Endometrium (tissue), 2 donors: ENCODE results near the gene TOLLIP.
"Not testable (repeated sequence)": the region's sequence is repeated elsewhere in the genome, so short reads cannot be mapped to it uniquely, and the experiment has no call there.

Experiments
- FAIRE-seq: peaks from 2 replicates; lab custom pipeline; 2012; peaks lifted over from hg19 to GRCh38; lab: Jason Lieb, UNC
- donor health status: control.
- donor health status: control.

TOLLIP gene

DNA sequence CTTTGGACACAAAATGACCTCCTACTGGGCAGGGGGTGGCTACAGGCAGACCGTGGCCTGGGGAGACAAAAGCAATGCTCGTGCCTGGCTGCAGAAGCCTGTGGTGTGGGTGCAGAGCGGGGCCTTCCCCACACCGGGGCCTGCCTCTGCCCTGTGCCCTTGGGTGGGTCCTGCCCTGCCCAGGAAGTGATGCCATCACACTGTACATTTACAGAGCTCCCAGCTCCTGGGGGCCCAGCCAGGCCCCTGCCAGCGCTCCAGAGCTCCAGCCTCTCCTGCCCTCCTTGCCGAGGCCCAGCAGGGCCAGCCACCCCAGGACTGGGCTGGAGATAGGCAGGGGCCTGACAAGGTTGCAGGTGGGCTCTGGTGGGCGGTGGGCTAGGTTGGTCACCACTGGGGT is 46.4 kb downstream of the TOLLIP start:
- no peak for FAIRE-seq

DNA sequence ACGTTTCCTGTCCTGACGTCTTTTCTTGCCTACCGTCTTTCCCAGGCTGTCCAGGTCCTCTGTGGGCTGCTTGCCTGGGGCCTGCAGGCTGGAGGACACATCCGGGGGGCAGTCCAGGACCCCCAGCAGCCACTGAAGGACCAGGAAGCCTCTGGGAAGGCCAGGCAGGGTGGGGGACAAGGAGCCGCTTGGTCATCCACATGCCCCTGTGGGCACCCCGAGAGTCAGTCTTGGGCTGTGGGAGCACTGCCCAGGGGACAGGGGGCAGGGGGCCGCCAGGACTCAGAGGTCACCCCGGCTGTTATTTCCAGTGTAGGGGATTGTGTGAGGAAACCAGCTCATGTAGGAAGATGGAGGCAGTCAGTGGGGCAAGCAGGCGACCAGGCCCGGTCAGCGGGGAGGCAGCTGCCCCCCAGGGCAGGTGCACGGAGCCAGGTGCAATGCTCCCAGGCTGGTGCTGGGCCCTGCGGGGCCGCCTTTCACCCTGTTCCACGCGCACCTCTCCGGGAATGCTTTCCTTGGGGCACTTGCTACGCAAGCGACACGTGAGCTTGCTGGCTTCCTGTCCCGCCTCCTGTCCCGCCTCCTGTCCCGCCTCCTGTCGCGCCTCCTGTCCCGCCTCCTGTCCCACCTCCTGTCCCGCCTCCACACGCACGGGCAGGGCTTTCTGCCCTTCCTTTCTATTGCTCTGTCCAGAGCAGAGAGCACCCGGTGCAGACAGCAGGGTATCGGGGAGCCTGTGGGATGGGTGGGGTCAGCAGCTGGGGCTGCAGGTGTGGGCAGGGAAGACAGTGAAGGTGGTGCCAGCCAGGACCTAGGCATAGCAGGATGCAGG is 47.0 kb downstream of the TOLLIP start:
- peak; percentile 77 for FAIRE-seq

DNA sequence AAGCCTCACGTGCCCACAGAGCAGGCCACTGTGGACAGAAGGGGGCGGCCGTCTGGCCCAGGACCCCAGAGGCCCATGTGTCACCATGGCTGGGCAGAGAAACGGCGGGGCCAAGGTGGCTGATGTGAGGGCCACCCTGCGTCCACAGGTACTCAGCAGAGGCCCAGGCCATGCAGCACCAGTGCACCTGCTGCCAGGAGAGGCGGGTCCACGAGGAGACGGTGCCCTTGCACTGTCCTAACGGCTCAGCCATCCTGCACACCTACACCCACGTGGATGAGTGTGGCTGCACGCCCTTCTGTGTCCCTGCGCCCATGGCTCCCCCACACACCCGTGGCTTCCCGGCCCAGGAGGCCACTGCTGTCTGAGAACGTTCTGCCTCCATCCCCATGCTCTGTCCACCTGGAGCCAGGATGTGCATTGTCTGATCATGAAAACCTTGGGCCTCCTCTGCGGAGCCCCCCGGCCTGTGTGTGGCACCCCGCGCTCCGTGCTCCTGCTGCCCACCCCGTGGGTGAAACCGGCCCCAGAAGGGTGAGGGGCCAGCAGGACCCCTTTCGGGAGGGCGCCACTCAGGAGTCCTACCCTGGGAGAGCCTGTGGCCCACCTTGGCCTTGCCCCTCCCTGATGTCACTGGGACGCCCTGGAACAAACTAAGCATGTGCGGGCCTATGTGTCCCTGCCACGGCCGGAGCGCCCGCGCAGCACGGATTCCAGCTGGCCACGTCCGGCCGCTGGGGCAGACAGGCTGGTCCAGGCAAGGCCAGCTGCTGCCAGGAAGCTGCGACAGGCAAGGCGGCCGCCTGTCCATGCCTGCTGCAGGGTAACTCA is 48.0 kb downstream of the TOLLIP start:
- FAIRE-seq, result no peak

DNA sequence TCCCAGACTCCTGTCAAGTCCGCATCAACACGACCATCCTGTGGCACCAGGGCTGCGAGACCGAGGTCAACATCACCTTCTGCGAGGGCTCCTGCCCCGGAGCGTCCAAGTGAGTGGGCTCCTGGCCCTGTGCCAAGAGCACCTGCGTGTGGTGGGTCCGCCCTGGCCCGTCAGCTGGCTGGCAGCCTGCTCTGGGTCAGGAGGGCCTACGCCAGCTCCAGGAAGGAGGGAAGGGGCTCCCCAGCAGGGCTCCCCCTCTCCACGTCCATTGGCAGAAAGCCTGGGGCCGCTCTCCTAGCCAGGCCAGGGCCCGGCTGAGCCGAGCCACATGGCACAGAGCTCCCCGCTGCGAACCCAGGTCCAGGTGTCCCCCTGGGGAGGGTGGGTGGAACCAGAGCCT is 48.8 kb downstream of the TOLLIP start:
- no peak for FAIRE-seq

DNA sequence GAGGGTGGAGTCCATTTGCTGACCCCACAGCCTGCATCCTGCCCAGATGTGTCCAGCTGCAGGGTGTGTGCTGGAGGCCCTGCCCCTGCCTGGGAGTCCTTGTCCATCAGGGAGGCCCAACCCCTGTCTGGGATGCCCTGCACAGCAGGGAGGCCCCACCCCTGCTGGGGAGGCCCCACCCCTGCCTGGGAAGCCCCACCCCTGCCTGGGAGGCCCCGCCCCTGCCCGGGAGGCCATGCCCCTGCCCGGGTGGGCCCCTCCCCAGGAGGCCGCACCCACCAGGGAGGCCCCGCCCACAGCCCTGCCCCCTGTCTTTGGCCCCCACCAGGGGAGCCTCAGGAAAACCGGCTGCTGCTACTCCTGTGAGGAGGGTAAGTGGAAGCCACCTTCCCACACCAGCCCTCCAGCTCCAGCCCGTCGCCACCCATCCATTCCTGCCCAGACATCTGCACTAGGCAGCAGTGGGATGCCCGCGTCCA is 49.4 kb downstream of the TOLLIP start:
- no peak for FAIRE-seq

DNA sequence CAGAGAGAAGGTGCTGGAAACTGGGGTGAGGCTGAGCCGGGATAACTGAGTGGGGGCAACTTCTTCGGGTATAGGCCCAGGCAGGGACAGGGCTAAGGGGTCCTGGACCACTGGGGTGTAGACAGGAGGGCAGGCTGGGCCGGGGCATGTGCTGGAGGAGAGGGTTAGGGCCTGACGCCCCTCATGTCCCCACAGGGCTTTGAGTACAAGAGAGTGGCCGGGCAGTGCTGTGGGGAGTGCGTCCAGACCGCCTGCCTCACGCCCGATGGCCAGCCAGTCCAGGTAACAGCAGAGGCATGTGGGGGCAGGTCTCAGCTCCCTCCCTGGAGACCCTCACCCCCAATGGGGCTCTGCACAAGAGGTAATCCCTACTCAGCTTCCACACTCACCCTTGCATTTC is 49.9 kb downstream of the TOLLIP start:
- FAIRE-seq, result no peak

DNA sequence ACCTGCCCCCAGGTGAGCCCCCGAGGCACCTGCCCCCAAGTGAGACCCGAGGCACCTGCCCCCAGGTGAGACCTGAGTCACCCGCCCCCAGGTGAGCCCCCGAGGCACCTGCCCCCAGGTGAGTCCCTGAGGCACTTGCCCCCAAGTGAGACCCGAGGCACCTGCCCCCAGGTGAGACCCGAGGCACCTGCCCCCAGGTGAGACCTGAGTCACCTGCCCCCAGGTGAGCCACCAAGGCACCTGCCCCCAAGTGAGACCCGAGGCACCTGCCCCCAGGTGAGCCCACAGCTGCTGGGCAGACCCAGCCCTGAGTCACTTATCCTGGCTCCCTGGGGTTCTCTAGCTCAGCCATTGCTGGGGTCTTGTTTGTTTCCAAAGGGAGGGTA is 50.4 kb downstream of the TOLLIP start:
- FAIRE-seq, result no peak

DNA sequence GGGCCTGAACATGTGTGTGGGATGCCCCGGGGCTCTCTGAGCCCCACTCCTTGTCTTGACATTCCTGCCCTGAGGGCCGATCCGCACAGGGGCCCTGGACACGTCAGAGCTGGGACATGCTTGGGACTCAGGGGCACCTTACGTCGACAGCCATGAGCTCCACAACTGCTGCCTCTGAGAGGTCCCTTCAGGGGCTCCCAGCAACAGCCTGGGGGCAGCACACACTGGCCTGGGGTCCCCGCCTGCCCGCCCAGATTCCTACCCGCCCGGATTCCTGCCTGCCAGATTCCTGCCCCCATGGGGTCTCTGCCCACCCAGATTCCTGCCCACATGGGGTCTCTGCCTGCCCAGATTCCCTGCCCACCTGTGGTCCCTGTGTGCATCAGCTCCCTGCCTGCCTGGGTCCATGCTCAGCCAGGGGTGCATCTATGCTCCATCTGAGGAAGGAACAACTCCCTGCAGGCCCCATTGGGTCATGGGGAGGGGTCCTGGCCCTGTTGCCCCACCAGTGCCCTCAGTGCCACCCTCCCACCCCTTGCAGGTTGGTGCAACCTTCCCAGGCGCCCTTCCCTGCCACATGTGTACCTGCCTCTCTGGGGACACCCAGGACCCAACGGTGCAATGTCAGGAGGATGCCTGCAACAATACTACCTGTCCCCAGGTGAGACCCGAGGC is 50.9 kb downstream of the TOLLIP start:
- no peak for FAIRE-seq

DNA sequence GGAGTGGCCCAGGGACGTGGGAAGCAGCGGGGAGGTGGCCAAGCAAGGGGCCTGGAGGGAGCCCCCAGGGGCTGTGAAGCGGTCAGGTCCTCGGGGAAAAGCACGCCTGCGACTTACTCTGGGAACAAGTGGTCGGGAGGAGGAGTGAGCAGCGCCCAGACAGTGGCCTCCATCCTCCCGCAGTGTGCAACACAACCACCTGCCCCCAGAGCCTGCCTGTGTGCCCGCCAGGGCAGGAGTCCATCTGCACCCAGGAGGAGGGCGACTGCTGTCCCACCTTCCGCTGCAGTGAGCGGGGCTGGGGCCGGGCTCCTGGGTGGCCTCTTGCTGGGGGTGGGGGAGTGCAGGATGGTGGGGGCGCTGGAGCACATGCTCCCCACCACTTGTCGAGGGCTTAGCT is 51.5 kb downstream of the TOLLIP start:
- no peak for FAIRE-seq

DNA sequence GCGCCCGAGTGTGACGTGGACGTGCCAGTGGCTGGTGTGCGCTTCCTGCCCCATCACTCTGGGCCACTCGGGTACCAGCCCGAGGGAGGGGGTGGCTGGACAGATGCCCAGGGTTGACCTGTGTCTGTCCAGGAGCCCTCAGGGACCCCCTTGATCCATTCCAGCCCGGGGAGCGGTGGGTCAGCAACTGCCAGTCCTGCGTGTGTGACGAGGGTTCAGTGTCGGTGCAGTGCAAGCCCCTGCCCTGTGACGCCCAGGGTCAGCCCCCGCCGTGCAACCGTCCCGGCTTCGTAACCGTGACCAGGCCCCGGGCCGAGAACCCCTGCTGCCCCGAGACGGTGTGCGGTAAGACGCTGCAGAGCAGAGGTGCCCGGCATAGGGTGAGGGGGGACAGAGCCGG is 52.1 kb downstream of the TOLLIP start:
- no peak for FAIRE-seq

DNA sequence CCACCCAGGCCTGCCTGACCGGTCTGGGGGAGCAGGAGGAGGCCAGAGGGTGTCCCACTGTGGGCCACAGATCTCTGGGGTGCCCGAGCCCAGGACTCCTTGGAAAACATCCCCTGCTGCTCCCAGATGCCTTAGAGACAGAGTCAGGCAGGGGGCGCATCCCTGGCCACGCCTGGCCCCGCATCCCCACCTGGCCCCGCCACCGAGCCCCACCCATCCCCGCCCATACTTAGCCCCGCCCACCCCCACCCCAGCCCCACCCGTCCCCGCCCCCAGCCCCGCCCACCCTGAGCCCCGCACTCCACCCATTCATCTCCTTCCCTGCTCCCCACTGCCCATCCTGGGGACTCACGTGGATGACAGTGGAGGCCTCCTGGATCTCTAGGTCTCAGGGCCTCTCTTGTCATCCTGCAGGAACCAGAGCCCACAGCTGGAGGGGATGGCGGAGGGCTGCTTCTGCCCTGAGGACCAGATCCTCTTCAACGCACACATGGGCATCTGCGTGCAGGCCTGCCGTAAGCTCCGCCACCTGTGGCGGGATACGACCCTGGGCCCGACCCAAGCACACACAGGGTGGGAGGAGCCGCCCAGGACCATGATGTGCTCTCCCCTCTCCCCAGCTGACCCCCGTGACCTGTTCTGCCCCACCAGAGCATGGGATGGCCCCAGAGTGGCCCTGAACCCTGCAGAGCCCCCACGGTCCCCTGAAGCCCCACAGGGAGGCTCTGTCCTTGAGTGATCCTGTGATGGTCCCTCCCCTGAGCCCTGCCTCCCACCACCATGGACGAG is 53.0 kb downstream of the TOLLIP start:
- no peak for FAIRE-seq

DNA sequence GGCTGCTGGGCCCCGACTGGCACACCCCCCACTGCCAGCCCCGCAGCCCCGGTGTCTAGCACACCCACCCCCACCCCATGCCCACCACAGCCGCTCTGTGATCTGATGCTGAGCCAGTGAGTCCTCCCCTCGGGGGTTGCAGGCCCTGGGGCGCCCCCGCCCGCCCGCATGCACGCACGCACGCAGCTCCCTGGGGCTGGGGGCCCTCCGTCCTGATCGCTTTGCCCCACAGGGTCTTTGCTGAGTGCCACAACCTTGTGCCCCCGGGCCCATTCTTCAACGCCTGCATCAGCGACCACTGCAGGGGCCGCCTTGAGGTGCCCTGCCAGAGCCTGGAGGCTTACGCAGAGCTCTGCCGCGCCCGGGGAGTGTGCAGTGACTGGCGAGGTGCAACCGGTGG is 54.3 kb downstream of the TOLLIP start:
- no peak for FAIRE-seq

DNA sequence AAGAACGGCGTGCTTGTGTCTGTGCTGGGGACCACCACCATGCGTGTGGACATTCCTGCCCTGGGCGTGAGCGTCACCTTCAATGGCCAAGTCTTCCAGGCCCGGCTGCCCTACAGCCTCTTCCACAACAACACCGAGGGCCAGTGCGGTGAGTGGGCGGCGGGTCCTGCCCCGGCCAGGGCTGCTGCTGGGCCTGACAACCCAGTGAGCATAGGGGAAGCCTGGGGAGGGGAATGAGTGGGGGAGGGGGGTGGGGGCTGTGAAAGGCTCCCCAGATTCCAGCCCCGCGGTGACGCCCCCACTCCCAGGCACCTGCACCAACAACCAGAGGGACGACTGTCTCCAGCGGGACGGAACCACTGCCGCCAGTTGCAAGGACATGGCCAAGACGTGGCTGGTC is 54.7 kb downstream of the TOLLIP start:
- no peak for FAIRE-seq

DNA sequence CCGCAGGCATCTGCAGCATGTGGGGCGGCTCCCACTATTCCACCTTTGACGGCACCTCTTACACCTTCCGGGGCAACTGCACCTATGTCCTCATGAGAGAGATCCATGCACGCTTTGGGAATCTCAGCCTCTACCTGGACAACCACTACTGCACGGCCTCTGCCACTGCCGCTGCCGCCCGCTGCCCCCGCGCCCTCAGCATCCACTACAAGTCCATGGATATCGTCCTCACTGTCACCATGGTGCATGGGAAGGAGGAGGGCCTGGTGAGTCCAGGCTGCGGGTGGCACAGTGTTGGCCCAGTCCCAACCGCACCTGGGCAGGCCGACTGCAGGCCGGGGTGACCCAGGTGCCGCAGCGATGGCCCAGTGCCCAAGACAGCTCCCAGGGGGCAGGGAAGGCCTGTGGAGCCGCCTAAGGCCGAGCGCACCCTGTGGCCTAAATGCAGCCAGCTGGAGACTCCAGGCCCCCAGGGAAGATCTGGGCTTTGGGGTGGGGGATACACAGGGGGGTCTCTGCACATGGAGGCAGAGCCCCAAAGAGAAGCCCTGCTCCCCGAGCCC is 55.3 kb downstream of the TOLLIP start:
- FAIRE-seq, result no peak

DNA sequence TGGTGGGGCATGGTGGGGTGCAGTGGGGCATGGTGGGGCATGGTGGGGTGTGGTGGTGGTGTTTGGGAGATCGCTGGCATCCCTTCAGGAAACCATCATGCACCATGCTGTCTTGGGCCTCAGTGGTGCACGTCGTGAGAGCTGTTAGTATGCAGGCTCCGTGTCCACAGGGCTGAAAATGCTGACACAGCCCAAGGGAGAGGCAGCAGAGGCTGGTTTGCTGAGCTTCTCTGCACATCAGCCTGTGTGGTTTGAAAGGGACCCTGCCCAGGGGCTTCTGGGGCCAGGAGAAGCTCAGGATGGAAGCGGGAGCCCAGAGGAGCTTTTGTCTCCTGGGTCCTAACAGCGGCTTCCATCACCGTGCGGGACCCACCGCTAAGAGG is 56.3 kb downstream of the TOLLIP start:
- no peak for FAIRE-seq

DNA sequence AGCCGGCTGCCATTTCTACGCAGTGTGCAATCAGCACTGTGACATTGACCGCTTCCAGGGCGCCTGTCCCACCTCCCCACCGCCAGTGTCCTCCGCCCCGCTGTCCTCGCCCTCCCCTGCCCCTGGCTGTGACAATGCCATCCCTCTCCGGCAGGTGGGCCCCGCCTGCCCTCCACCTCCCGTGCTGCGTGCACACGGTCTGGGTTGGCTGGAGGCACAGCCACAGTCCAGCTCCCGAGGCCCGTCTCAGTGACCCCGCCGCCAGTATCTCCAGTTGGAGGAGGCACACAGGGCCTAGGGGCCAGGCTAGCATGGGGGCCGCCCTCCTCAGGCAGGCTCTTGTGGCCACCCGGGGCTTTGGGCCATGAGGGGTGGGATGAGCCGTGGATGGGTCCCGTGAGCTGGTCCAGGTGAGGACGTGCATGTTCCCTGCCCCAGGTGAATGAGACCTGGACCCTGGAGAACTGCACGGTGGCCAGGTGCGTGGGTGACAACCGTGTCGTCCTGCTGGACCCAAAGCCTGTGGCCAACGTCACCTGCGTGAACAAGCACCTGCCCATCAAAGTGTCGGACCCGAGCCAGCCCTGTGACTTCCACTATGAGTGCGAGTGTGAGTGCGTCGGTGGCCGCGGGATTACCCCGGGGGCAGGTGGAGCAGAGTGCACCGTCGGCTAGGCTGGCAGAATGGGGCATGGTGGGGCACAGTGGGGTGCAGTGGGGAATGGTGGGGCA is 56.9 kb downstream of the TOLLIP start:
- FAIRE-seq, result no peak

DNA sequence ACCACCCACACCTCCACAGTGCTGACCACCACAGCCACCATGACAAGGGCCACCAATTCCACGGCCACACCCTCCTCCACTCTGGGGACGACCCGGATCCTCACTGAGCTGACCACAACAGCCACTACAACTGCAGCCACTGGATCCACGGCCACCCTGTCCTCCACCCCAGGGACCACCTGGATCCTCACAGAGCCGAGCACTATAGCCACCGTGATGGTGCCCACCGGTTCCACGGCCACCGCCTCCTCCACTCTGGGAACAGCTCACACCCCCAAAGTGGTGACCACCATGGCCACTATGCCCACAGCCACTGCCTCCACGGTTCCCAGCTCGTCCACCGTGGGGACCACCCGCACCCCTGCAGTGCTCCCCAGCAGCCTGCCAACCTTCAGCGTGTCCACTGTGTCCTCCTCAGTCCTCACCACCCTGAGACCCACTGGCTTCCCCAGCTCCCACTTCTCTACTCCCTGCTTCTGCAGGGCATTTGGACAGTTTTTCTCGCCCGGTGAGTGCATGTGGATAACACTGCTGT is 58.1 kb downstream of the TOLLIP start:
- no peak for FAIRE-seq

DNA sequence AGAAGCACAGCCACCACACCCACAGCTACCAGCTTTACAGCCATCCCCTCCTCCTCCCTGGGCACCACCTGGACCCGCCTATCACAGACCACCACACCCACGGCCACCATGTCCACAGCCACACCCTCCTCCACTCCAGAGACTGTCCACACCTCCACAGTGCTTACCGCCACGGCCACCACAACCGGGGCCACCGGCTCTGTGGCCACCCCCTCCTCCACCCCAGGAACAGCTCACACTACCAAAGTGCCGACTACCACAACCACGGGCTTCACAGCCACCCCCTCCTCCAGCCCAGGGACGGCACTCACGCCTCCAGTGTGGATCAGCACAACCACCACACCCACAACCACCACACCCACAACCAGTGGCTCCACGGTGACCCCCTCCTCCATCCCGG is 59.0 kb downstream of the TOLLIP start:
- not testable (repeated sequence) for FAIRE-seq

DNA sequence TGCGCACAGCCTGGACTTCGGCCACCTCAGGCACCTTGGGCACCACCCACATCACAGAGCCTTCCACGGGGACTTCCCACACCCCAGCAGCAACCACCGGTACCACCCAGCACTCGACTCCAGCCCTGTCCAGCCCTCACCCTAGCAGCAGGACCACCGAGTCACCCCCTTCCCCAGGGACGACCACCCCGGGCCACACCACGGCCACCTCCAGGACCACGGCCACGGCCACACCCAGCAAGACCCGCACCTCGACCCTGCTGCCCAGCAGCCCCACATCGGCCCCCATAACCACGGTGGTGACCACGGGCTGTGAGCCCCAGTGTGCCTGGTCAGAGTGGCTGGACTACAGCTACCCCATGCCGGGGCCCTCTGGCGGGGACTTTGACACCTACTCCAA is 60.5 kb downstream of the TOLLIP start:
- FAIRE-seq, result not testable (repeated sequence)

DNA sequence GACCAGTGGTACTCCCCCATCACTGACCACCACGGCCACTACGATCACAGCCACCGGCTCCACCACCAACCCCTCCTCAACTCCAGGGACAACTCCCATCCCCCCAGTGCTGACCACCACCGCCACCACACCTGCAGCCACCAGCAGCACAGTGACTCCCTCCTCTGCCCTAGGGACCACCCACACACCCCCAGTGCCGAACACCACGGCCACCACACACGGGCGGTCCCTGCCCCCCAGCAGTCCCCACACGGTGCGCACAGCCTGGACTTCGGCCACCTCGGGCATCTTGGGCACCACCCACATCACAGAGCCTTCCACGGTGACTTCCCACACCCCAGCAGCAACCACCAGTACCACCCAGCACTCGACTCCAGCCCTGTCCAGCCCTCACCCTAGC is 62.4 kb downstream of the TOLLIP start:
- FAIRE-seq, result not testable (repeated sequence)

DNA sequence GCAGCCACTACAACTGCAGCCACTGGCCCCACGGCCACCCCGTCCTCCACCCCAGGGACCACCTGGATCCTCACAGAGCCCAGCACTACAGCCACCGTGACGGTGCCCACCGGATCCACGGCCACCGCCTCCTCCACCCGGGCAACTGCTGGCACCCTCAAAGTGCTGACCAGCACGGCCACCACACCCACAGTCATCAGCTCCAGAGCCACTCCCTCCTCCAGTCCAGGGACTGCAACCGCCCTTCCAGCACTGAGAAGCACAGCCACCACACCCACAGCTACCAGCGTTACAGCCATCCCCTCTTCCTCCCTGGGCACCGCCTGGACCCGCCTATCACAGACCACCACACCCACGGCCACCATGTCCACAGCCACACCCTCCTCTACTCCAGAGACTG is 63.1 kb downstream of the TOLLIP start:
- not testable (repeated sequence) for FAIRE-seq
